Effector CD8-positive, alpha-beta T cell (primary cell): ENCODE measurements around the gene TOR3A.

ENCODE experiments used
- DNase-seq: peaks from one replicate; lab custom pipeline; 2025; lab: John Stamatoyannopoulos, UW

Gene TOR3A

GRCh38 chr1:179066471-179066870 lies 15.4 kb upstream of the TOR3A start:
- DNase-seq = no peak

DNA sequence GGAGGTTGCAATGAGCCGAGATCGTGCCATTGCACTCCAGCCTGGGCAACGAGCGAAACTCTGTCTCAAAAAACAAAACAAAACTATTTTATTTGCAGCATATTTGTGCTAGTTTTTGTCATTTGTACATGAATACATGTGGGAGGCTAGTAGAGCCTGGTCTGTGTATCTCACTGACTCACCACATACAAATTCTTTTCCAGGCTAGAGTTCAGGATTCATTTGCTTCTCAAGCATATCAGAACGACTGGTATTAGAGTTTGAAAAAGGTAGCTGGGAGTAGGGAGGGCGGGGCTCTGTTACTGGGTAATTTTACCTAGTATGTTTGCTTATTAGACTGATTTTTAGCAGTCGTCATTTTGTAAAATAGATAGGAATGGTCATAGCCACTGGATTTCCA lies 4.5 kb upstream of the TOR3A start:
- DNase-seq = no peak

- peak; percentile 9 for DNase-seq
Measured at GRCh38 chr1:179079113-179079761, 2.6 kb upstream of the TOR3A start.

DNA sequence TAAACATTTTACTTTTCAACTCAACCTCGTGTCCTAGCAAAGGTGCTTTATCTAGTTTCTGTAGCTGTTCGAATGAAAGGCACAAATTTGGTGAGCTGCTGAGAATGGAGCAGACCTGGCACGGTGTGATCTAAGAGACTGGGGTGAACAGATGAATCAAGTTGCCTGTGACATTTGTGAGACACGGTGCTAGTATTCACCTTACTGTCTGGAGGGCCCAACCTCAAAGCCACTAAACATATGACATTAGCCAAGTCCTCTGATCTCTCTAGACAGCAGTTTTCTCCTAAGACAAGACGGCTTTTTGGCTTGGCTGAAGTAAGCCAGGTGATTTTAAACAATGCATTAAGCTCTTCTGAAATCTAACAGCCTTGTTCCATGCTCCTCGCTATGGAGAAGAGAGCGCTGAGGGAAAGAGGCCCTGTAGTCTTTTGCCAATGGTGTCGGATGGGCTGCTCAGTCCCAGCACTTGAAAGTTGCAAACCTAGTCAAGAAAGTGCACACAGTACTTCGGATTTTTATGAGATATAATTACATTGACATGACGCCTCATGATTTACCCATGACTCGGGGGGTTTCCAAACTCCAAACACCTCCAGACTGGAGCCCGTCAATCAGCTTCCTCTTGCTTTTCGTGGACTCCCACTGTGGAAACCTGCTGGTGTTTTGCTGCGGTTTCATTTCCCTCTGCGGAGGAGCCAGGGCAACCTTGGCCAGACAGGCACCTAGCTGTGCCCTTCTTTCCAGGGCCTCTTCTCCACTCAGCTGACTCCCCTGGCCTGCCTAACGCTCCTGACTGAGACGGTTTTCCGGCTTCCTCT lies 794 bp upstream of the TOR3A start:
- DNase-seq = peak; percentile 18

GRCh38 chr1:179082333-179082998 lies 596 bp downstream of the TOR3A start:
- DNase-seq = no peak

GRCh38 chr1:179082999-179083335 lies 1.1 kb downstream of the TOR3A start:
- peak; percentile 5 for DNase-seq

GRCh38 chr1:179083533-179083932 lies 1.7 kb downstream of the TOR3A start:
- no peak for DNase-seq

GRCh38 chr1:179087665-179088064 lies 5.8 kb downstream of the TOR3A start:
- DNase-seq = no peak

DNA sequence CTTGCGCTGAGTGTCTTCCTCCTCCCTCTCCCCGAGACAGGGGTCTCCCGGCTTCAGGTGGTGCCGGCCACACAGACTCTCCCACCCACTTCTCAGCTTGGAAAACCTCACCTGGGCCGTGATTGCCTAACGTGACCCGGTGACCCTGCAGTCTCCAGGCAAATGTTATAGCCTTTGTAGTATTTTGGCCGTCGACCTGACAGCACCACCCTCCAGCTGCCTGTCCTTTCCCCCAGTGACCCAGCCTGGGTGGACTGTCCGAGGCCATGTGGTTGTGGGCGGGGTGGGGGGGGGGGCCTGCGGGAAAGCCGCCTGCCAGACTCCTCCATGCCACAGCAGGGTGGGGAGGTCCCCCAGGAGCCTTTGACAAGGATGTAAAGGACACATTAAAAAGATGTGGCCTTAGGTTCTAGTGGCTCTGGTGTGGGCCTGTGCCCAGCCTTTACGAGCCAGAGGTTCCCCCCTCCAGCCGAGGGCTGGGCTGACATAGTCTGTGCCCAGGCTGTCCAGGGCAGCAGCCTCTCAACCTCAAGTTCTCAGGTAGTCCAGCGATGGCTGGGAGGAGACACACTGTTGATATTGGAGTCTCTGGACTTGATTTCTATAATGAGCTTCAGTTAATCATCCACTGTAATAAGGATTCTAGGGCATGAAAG lies 8.1 kb downstream of the TOR3A start:
- DNase-seq = no peak

GRCh38 chr1:179090522-179090921 lies 8.7 kb downstream of the TOR3A start:
- DNase-seq = no peak

- no peak for DNase-seq
Measured at GRCh38 chr1:179090923-179091322, 9.1 kb downstream of the TOR3A start.

DNA sequence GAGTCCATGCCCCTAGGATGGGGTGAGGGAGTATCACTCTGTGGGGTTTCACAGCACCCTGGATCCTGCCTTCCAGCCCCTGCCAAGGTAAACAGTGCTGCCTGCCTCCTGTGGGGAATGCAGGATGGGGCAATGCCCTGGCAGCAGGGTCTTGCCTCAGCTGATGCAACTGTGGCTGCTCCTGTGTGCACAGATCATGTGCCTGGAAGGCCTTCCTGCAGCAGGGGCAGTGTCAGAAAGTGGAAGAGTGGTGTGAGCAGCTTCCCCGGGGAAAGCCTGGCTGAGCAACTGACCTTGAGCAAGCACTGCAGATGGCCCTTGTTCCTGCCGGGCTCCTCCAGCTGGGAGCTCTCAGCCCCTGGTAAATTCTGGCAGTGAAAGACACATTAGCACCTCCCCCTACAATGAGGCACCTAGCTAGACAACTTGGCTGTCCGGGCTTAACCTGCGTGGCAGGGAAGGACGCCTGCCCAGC lies 9.9 kb downstream of the TOR3A start:
- no peak for DNase-seq

DNA sequence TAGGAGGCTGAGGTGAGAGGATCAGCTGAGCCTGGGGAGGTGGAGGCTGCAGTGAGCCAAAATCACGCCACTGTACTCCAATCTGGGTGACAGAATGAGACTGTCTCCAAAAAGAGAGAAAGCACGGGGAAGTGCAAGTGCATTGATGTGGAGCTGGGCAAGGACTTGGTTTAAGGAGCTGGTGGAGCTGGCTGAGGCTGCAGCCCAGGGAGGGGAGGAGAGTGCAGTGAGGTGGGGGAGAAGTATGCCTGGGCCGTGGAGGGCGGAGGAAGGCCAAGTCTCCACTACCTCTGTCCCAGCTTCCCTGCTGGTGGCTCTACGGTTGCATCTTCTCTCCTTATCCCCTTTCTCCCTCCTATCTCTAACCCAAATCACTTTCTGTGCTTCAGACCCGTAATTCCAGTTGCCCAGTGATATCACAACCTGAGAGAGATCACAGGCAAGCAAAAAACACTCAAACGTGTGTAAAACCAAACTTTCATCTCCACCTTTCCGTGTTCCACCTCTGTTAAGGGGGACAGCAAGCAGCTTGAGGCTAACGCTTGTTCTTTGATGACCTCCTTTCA lies 11.1 kb downstream of the TOR3A start:
- no peak for DNase-seq

DNA sequence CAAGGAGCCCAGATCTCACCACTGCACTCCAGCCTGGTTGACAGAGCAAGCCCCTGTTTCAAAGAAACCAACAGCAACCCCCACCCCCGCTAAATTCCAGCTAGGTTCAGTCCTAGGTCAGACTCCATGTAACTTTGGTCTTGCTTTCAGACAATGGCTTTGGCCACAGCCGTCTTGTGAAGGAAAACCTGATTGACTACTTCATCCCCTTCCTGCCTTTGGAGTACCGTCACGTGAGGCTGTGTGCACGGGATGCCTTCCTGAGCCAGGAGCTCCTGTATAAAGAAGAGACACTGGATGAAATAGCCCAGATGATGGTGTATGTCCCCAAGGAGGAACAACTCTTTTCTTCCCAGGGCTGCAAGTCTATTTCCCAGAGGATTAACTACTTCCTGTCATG lies 12.9 kb downstream of the TOR3A start:
- DNase-seq = no peak

DNA sequence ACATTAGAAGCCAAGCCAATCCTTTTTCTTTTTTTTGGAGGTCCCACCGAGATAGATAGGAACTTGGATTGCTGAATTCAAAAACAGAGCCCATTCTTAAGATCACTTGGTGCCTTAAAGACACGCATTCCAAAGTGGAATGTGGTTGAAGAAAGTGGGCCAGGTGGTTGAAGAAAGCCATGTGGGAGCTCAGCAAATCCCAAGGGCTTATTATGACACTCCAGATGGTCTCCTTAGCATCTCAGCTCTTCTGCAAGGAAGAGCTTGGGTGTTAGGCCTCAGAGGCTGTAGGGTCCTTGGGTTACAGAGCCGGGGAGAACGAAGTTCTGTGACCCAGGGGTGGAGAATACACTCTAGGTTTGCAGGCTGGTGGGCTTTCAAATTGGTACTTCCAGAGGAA lies 13.5 kb downstream of the TOR3A start:
- no peak for DNase-seq

GRCh38 chr1:179095924-179096323 lies 14.1 kb downstream of the TOR3A start:
- DNase-seq = no peak

GRCh38 chr1:179099891-179100290 lies 18.0 kb downstream of the TOR3A start:
- DNase-seq = no peak

- DNase-seq = no peak
Measured at GRCh38 chr1:179101566-179101965, 19.7 kb downstream of the TOR3A start.

DNA sequence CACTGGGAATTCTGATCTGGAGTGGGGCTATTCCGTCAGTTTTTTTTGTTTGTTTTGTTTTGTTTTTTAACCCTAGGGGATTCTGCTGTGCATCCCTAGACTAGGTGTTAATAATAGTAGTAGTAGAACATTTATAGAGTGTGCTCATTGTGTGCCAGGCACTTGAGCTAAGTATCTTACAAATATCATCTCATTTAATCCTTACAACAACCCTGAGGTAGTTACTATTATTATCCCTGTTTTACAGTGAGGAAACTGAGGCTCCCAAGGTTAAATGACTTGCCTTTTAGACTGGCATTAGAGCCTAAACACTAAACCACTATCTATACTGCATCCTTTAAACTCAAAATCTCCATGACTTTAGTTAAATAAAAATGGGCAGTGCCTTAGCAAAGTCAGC lies 22.1 kb downstream of the TOR3A start:
- DNase-seq = no peak

GRCh38 chr1:179104611-179105250 lies 22.9 kb downstream of the TOR3A start:
- no peak for DNase-seq

- no peak for DNase-seq
Measured at GRCh38 chr1:179105393-179105792, 23.5 kb downstream of the TOR3A start.
